ENCODE data around the gene KMT5B. TPM values are rescaled to one million over a fixed set of nuclear protein-coding genes. Genes with fewer than 3 reads are reported as not detected.

The KMT5B gene
- polyA plus RNA-seq, 1 experiment: 17.2 TPM

DNA sequence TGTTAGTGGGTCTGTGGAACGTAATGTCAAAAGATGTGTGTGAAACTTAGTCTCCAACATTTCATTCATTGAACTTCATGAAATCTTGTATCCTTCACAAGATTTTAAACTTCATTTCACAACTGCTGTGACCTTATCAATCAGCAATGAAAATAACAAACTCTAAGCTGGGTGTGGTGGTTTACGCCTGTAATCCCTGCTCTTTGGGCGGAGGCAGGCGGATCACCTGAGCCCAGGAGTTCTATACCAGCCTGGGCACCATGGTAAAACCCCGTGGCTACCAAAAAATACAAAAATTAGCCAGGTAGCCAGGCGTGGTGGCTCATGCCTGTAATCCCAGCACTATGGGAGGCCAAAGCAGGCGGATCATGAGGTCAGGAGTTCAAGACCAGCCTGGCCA, 97.0 kb downstream of the KMT5B start:
- TF ChIP-seq, protein P1, sequence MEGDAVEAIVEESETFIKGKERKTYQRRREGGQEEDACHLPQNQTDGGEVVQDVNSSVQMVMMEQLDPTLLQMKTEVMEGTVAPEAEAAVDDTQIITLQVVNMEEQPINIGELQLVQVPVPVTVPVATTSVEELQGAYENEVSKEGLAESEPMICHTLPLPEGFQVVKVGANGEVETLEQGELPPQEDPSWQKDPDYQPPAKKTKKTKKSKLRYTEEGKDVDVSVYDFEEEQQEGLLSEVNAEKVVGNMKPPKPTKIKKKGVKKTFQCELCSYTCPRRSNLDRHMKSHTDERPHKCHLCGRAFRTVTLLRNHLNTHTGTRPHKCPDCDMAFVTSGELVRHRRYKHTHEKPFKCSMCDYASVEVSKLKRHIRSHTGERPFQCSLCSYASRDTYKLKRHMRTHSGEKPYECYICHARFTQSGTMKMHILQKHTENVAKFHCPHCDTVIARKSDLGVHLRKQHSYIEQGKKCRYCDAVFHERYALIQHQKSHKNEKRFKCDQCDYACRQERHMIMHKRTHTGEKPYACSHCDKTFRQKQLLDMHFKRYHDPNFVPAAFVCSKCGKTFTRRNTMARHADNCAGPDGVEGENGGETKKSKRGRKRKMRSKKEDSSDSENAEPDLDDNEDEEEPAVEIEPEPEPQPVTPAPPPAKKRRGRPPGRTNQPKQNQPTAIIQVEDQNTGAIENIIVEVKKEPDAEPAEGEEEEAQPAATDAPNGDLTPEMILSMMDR (IDR thresholded peaks at IDR 0.05; ENCODE audit: low read depth, low read length): no peak
- DNase-seq (ENCODE audit: low read depth, low spot score): no peak
- ChIA-PET CTCF (no interaction called here), POLR2A (no interaction called here)
- Histone ChIP-seq H3K4me3 (ENCODE audit: low read depth, low read length) (no peak overlapping the region), H3K9me3 (ENCODE audit: control insufficient read depth, insufficient read depth, low read length) (no peaks in the 10 kb centered on the region), H3K27me3 (ENCODE audit: control insufficient read depth, insufficient read depth, low read length) (no peaks in the 10 kb centered on the region), H3K27ac (ENCODE audit: low read depth, low read length) (no peak overlapping the region)

GRCh38 chr11:68115285-68115684, 97.8 kb downstream of the KMT5B start:
- H3K4me3 ChIP-seq (ENCODE audit: low read depth, low read length): no peak overlapping the region
- CTCF ChIA-PET: no interaction called here
- no peaks in the 10 kb centered on the region for H3K27me3 ChIP-seq (ENCODE audit: control insufficient read depth, insufficient read depth, low read length)
- POLR2A ChIA-PET: no interaction called here
- TF ChIP-seq, protein P1 (IDR thresholded peaks at IDR 0.05; ENCODE audit: low read depth, low read length): no peak
- no peaks in the 10 kb centered on the region for H3K9me3 ChIP-seq (ENCODE audit: control insufficient read depth, insufficient read depth, low read length)
- no peak for DNase-seq (ENCODE audit: low read depth, low spot score)
- no peak overlapping the region for H3K27ac ChIP-seq (ENCODE audit: low read depth, low read length)

- Histone ChIP-seq H3K27ac (ENCODE audit: low read depth, low read length) (no peak overlapping the region), H3K4me3 (ENCODE audit: low read depth, low read length) (no peak overlapping the region), H3K9me3 (ENCODE audit: control insufficient read depth, insufficient read depth, low read length) (no peaks in the 10 kb centered on the region), H3K27me3 (ENCODE audit: control insufficient read depth, insufficient read depth, low read length) (no peaks in the 10 kb centered on the region)
- CTCF ChIA-PET: no interaction called here
- POLR2A ChIA-PET: no interaction called here
- peak; percentile 32 for DNase-seq (ENCODE audit: low read depth, low spot score)
- TF ChIP-seq, protein P1 (IDR thresholded peaks at IDR 0.05; ENCODE audit: low read depth, low read length): peak; percentile 46; the same call in 1 of the 2 replicates
Observed at GRCh38 chr11:68113986-68114385, 99.1 kb downstream of the KMT5B start.

- Histone ChIP-seq H3K9me3 (ENCODE audit: control insufficient read depth, insufficient read depth, low read length) (no peaks in the 10 kb centered on the region), H3K4me3 (ENCODE audit: low read depth, low read length) (no peak overlapping the region), H3K27me3 (ENCODE audit: control insufficient read depth, insufficient read depth, low read length) (no peaks in the 10 kb centered on the region), H3K27ac (ENCODE audit: low read depth, low read length) (no peak overlapping the region)
- POLR2A ChIA-PET: no interaction called here
- CTCF ChIA-PET: no interaction called here
- DNase-seq (ENCODE audit: low read depth, low spot score): no peak
- TF ChIP-seq, protein P1 (IDR thresholded peaks at IDR 0.05; ENCODE audit: low read depth, low read length): no peak
Observed at GRCh38 chr11:68107689-68108088, 105.4 kb downstream of the KMT5B start.

- TF ChIP-seq, protein P1 (IDR thresholded peaks at IDR 0.05; ENCODE audit: low read depth, low read length): no peak
- no peak for DNase-seq (ENCODE audit: low read depth, low spot score)
- ChIA-PET POLR2A (interaction anchor here (0.6 kb wide), 1 partner anchor 43 kb away, joined by 4 read pairs; no protein-coding TSS in a partner anchor), CTCF (no interaction called here)
- Histone ChIP-seq H3K4me3 (ENCODE audit: low read depth, low read length) (no peak overlapping the region), H3K27me3 (ENCODE audit: control insufficient read depth, insufficient read depth, low read length) (no peaks in the 10 kb centered on the region), H3K27ac (ENCODE audit: low read depth, low read length) (no peak overlapping the region), H3K9me3 (ENCODE audit: control insufficient read depth, insufficient read depth, low read length) (no peaks in the 10 kb centered on the region)
Observed at GRCh38 chr11:68106165-68106940, 106.7 kb downstream of the KMT5B start.

Other genes with a start within 250 kb of the KMT5B start
- 11.3 and 16.2 TPM in 2 replicates for gene UNC93B1, start 209.2 kb downstream of the KMT5B start, polyA plus RNA-seq (2011; rRNA removed)
- gene ALDH3B1, start 203.0 kb downstream of the KMT5B start, polyA plus RNA-seq (2011; rRNA removed): 24.0 and 32.7 TPM in 2 replicates
- gene NDUFS8, start 182.6 kb downstream of the KMT5B start, polyA plus RNA-seq (2011; rRNA removed): 42.5 and 65.3 TPM in 2 replicates
- gene TCIRG1, start 174.3 kb downstream of the KMT5B start, polyA plus RNA-seq (2011; rRNA removed): 26.5 and 39.0 TPM in 2 replicates
- gene CHKA, start 91.9 kb downstream of the KMT5B start, polyA plus RNA-seq (2011; rRNA removed): 11.3 and 12.5 TPM in 2 replicates
- gene C11orf24, start 58.7 kb upstream of the KMT5B start, polyA plus RNA-seq (2011; rRNA removed): 39.1 and 58.9 TPM in 2 replicates
- 4.9 and 8.0 TPM in 2 replicates for gene LRP5, start 99.3 kb upstream of the KMT5B start, polyA plus RNA-seq (2011; rRNA removed)
- gene PPP6R3, start 247.5 kb upstream of the KMT5B start, polyA plus RNA-seq (2011; rRNA removed): 48.3 and 58.5 TPM in 2 replicates

All from AG04450 (cell line).